ENCODE data around the gene CHM.

GRCh38 chrX:85922821-85923220 is 124.5 kb downstream of the CHM start:
- TF ChIP-seq POLR2A (IDR thresholded peaks at IDR 0.05) (no peak), CTCF (IDR thresholded peaks at IDR 0.05) (no peak)

All from Peyer's patch (tissue), 4 donors.